HCT116 (cell line): ENCODE data around the gene FXYD2. TPM values are rescaled to one million over a fixed set of nuclear protein-coding genes. Genes with fewer than 3 reads are reported as not detected.
A peak's percentile ranks its signal among the peaks of the same experiment; 100 is the strongest.

Source experiments
- ATAC-seq: fragments of 200-7000 bp; cut with Tn5 transposase; 2 replicates; pipeline ENCODE4 v1.9.1; 2020; ENCODE audit warnings: mild to moderate bottlenecking, moderate library complexity
- BruUV-seq: library from RNA; stranded (reverse); fragments of 400-500 nt; replicated peaks from 2 replicates; lab custom pipeline; 2021; lab: Mats Ljungman, UMichigan
- CTCF ChIA-PET: fragments of 300-600 bp; sonication (Branson Sonifier 250); formaldehyde crosslinking; loops from one replicate; lab custom pipeline; 2021; ENCODE audit warnings: antibody characterized with exemption; lab: Charles Lee
- POLR2A ChIA-PET: fragments of 300-600, 350-600 bp; sonication (Branson Sonifier 250); formaldehyde crosslinking; loops from one replicate; lab custom pipeline; 2021; ENCODE audit warnings: antibody characterized with exemption; lab: Charles Lee
- RAD21 ChIA-PET, 2 experiments: fragments of 300-600 bp; sonication (Branson Sonifier 250); formaldehyde crosslinking; loops; one replicate each; lab custom pipeline; 2023; ENCODE audit warnings: low total read pairs in 2 of 2; ENCODE audit not compliant: uncharacterized antibody in 2 of 2, unreplicated experiment in 2 of 2, low non-redundant PET in 1 of 2; lab: Charles Lee
- DNase-seq: peaks from one replicate; pipeline ENCODE4 v3.0.0-alpha.2; 2010; ENCODE audit warnings: low read depth, low spot score
- H2AFZ ChIP-seq: fragments of 200-600 bp; shearing (Covaris generic), sonication (generic); 2 replicates; pipeline ENCODE4 v1.6.1; 2017; ENCODE audit warnings: low read depth, mixed run types, mixed read lengths, antibody characterized with exemption, low read length; ENCODE audit not compliant: poor library complexity, severe bottlenecking
- H3K27ac ChIP-seq: 2 replicates; pipeline ENCODE4 v1.5.1; 2012; ENCODE audit warnings: low read depth, low read length
- H3K27me3 ChIP-seq: fragments of 200-600 bp; sonication (generic); 2 replicates; pipeline ENCODE4 v1.6.1; 2016; ENCODE audit warnings: mixed run types, low read length, mixed read lengths; ENCODE audit not compliant: insufficient read depth
- H3K36me3 ChIP-seq, 2 experiments: fragments of 200-500 bp in 1 of 2; fragments of 200-600 bp in 1 of 2; sonication (Bioruptor generic) in 1 of 2; sonication (generic) in 1 of 2; 2 replicates each; pipeline versions ENCODE4 v1.5.1 to v1.6.1; 2014 to 2016; ENCODE audit warnings: low read length in 2 of 2, inconsistent platforms in 1 of 2, mixed read lengths in 1 of 2, mixed run types in 1 of 2; ENCODE audit not compliant: insufficient read depth in 2 of 2, control insufficient read depth in 1 of 2
- H3K4me1 ChIP-seq, 2 experiments: fragments of 200-600 bp in 1 of 2; sonication (generic) in 1 of 2; 2 replicates each; pipeline versions ENCODE4 v1.5.1 to v1.6.1; 2012 to 2017; ENCODE audit warnings: low read length in 2 of 2, inconsistent platforms in 1 of 2, mild to moderate bottlenecking in 1 of 2, mixed read lengths in 1 of 2, mixed run types in 1 of 2, moderate library complexity in 1 of 2; ENCODE audit not compliant: insufficient read depth in 2 of 2, control insufficient read depth in 1 of 2
- H3K4me2 ChIP-seq: fragments of 200-600 bp; sonication (generic); 2 replicates; pipeline ENCODE4 v1.6.1; 2017; ENCODE audit warnings: mixed run types, low read length, mixed read lengths
- H3K4me3 ChIP-seq, 2 experiments: fragments of 200-600 bp in 1 of 2; sonication (generic) in 1 of 2; replicated peaks in 1 of 2; 2 replicates each; pipeline ENCODE4 v1.5.1; 2011 to 2016; ENCODE audit warnings: low read length in 2 of 2, control low read depth in 1 of 2, low read depth in 1 of 2, mild to moderate bottlenecking in 1 of 2, mixed read lengths in 1 of 2, mixed run types in 1 of 2
- H3K79me2 ChIP-seq: fragments of 200-600 bp; sonication (generic); 2 replicates; pipeline ENCODE4 v1.6.1; 2017; ENCODE audit warnings: mild to moderate bottlenecking, mixed run types, low read length, moderate library complexity, mixed read lengths; ENCODE audit not compliant: insufficient read depth
- H3K9ac ChIP-seq: fragments of 200-600 bp; sonication (generic); 2 replicates; pipeline ENCODE4 v1.6.1; 2016; ENCODE audit warnings: low read length, mixed read lengths
- H3K9me2 ChIP-seq: fragments of 200-600 bp; sonication (generic), shearing (Covaris generic); 2 replicates; pipeline ENCODE4 v1.6.1; 2017; ENCODE audit warnings: mixed run types, mild to moderate bottlenecking, moderate library complexity; ENCODE audit not compliant: insufficient read depth
- H3K9me3 ChIP-seq, 2 experiments: fragments of 200-500 bp in 1 of 2; fragments of 200-600 bp in 1 of 2; sonication (Bioruptor generic) in 1 of 2; sonication (generic) in 1 of 2; 2 replicates each; pipeline ENCODE4 v1.6.1; 2014 to 2017; ENCODE audit warnings: low read length in 2 of 2, mixed read lengths in 2 of 2, inconsistent platforms in 1 of 2, low read depth in 1 of 2, mild to moderate bottlenecking in 1 of 2, mixed run types in 1 of 2, moderate library complexity in 1 of 2; ENCODE audit not compliant: control insufficient read depth in 1 of 2, insufficient read depth in 1 of 2
- H4K20me1 ChIP-seq: fragments of 200-600 bp; sonication (generic), shearing (Covaris generic); 2 replicates; pipeline ENCODE4 v1.6.1; 2017; ENCODE audit warnings: mixed run types, mild to moderate bottlenecking, moderate library complexity; ENCODE audit not compliant: insufficient read depth
- CEBPB ChIP-seq: IDR thresholded peaks from 2 replicates; pipeline ENCODE4 v1.6.1; 2012; ENCODE audit warnings: low read depth
- CTCF ChIP-seq, 3 experiments: fragments of 200-600 bp in 1 of 3; sonication (generic) in 1 of 3; IDR thresholded peaks in 2 of 3; conservative IDR thresholded peaks in 1 of 3; 2 replicates each; pipeline ENCODE4 v1.5.1; 2012 to 2017; ENCODE audit warnings: low read depth in 2 of 3, low read length in 2 of 3, antibody characterized with exemption in 1 of 3, borderline replicate concordance in 1 of 3, control low read depth in 1 of 3, mild to moderate bottlenecking in 1 of 3, mixed read lengths in 1 of 3, mixed run types in 1 of 3, moderate library complexity in 1 of 3; ENCODE audit not compliant: insufficient read depth in 1 of 3
- EZH2 ChIP-seq: fragments of 200-600 bp; sonication (generic); IDR thresholded peaks from 2 replicates; pipeline ENCODE4 v1.6.1; 2017; ENCODE audit warnings: antibody characterized with exemption, mixed run types
- JUND ChIP-seq: IDR thresholded peaks from 2 replicates; pipeline ENCODE4 v1.6.1; 2012
- MAX ChIP-seq: IDR thresholded peaks from 2 replicates; pipeline ENCODE4 v1.6.1; 2012
- RAD21 ChIP-seq: IDR thresholded peaks from 2 replicates; pipeline ENCODE4 v1.6.1; 2012; ENCODE audit warnings: low read depth, mild to moderate bottlenecking
- REST ChIP-seq: IDR thresholded peaks from 2 replicates; pipeline ENCODE4 v1.6.1; 2012; ENCODE audit warnings: low read depth
- SP1 ChIP-seq: IDR thresholded peaks from 2 replicates; pipeline ENCODE4 v1.6.1; 2012; ENCODE audit warnings: low read depth
- intact Hi-C: fragments of 100-400 bp; cut with micrococcal nuclease; formaldehyde crosslinking; loops from 2 replicates; pipeline ENCODE4 v1.10.0; 2022
- total RNA-seq: library from RNA; stranded (reverse); gene quantifications from one replicate; pipeline ENCODE4 v1.2.1, GENCODE V29; 2021; ENCODE audit not compliant: unreplicated experiment

The FXYD2 gene
- total RNA-seq, 1 experiment from 2014 or later = 0.52 TPM

- ChIA-PET POLR2A (no interaction called here), CTCF (interaction anchor here (0.5 to 2.2 kb wide), 4 partner anchors 10 to 114 kb away, joined by 3 to 7 read pairs (median 3); no protein-coding TSS in a partner anchor), RAD21 (no interaction called here)
- Histone ChIP-seq H3K9ac (no peak overlapping the region), H3K9me2 (no peaks in the 10 kb centered on the region), H2AFZ (no peak overlapping the region), H3K4me1 (peaks cover 9 to 17% of the 10 kb centered on the region in 2 experiments), H3K4me2 (no peak overlapping the region), H4K20me1 (no peaks in the 10 kb centered on the region), H3K36me3 (no peaks in the 10 kb centered on the region), H3K4me3 (no peak overlapping the region), H3K27ac (no peak overlapping the region), H3K9me3 (no peaks in the 10 kb centered on the region), H3K27me3 (peaks cover 7% of the 10 kb centered on the region; the same call in 1 of the 2 replicates), H3K79me2 (no peaks in the 10 kb centered on the region)
- no TSS peak for BruUV-seq
- TF ChIP-seq MAX (no peak), RAD21 (no peak), EZH2 (no peak), JUND (no peak), SP1 (no peak), CTCF (IDR thresholded peaks at IDR 0.05 in 2 of 3, conservative IDR thresholded peaks at IDR 0.05 in 1 of 3; ENCODE audit: borderline replicate concordance in 1 of 3, insufficient read depth in 1 of 3, low read depth in 2 of 3, low read length in 2 of 3) (no peak), REST (no peak), CEBPB (peak; percentile 85; the same call in 1 of the 2 replicates)
- ATAC-seq (peak; percentile 35; the same call in 1 of the 2 replicates), DNase-seq (no peak)
- intact Hi-C loops = no loop called here
Measured at GRCh38 chr11:117833401-117833891, 8.9 kb upstream of the FXYD2 start.
